ENCODE measurements around the gene CLTB.

The CLTB gene

GRCh38 chr5:176369934-176370711, 46.2 kb downstream of the CLTB start:
- TF ChIP-seq CTCF (IDR thresholded peaks at IDR 0.05; ENCODE audit: low read depth, low read length, missing control alignments) = no peak
- no peak for DNase-seq (ENCODE audit: extremely low read depth, low read depth)
- no peak overlapping the region for H3K4me3 ChIP-seq (replicated peaks; ENCODE audit: low read depth, low read length)

- no peak for DNase-seq (ENCODE audit: extremely low read depth, low read depth)
- H3K4me3 ChIP-seq (replicated peaks; ENCODE audit: low read depth, low read length) = no peak overlapping the region
- no peak for TF ChIP-seq CTCF (IDR thresholded peaks at IDR 0.05; ENCODE audit: low read depth, low read length, missing control alignments)
Measured at GRCh38 chr5:176368726-176369125, 47.6 kb downstream of the CLTB start.

DNA sequence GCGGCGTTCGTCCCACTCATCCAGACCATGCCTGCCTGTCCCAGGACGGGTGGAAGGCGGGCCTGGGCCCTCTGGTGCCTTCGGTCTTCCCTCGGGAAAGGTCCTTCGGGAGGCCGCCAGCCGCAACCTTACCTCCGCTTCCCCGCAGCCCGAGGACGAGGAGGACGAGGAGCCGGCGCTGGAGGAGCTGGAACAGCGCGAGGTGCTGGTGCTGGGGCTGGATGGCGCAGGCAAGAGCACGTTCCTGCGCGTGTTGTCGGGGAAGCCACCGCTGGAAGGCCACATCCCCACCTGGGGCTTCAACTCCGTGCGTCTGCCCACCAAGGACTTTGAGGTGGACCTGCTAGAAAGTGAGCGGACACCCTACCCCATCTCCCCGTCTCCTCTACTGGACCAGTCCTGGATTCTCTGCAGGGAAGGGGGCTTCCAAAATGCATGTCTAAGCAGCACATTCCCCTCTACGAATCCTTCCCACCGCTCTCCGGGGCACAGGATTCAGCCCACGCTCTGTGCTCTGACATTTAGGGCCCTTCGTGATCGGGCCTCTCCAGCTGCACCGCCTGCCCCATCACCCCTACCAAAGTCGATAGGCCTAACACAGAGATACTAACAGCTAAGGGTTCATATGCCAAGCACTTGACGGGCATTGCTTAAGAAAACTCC, 50.0 kb downstream of the CLTB start:
- H3K4me3 ChIP-seq (replicated peaks; ENCODE audit: low read depth, low read length) = peak overlapping the region; percentile 69
- no peak for TF ChIP-seq CTCF (IDR thresholded peaks at IDR 0.05; ENCODE audit: low read depth, low read length, missing control alignments)
- DNase-seq (ENCODE audit: extremely low read depth, low read depth) = no peak

DNA sequence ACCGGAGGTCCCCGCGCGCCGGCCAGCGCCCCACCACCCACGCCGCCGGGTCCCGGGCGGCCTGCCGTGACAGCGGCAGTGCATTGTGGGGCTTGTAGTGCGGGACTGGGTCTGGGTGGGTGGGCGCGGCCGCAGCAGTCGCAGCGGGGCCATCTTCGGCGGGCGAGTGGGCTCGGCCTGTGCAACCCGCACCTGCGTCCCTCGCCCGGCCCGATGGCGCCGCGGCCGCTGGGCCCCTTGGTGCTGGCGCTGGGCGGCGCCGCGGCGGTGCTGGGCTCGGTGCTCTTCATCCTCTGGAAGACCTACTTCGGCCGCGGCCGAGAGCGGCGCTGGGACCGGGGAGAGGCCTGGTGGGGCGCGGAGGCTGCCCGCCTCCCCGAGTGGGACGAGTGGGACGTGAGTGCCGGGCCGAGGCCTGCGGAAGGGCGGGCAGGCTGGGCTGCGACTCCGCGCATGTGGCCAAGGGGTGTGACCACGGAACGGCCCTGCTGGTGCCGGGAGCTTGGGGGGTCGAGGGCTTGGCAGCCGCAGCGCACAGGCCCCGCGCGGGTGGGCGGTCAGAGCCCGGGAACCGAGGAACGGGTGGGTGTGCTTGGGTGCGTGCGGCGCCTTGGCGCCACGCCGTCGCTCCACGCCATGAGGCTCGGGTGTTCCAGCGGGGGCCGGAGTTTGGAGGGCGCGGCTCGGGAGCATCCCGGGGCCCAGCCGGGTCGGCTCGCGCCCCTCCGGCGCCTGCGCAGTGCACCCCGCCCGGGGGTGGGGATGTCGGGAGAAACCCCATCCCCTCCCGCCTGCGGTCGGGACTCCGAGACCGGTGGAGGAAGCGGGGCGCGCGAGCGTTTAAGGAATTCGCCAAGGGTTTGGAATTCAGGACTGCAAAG, 50.7 kb downstream of the CLTB start, which contains the start of gene ARL10:
Gene ARL10, plus strand, starts transcription at position 137 of the 881 bp plus-strand sequence. Its CDS starts 77 bp downstream, at position 214.
- no peak for TF ChIP-seq CTCF (IDR thresholded peaks at IDR 0.05; ENCODE audit: low read depth, low read length, missing control alignments)
- H3K4me3 ChIP-seq (replicated peaks; ENCODE audit: low read depth, low read length) = peak within 1 kb of the TSS; percentile 69
- DNase-seq (ENCODE audit: extremely low read depth, low read depth) = no peak

GRCh38 chr5:176364765-176365350, 51.5 kb downstream of the CLTB start:
- TF ChIP-seq CTCF (IDR thresholded peaks at IDR 0.05; ENCODE audit: low read depth, low read length, missing control alignments) = no peak
- DNase-seq (ENCODE audit: extremely low read depth, low read depth) = no peak
- peak overlapping the region; percentile 69 for H3K4me3 ChIP-seq (replicated peaks; ENCODE audit: low read depth, low read length)

DNA sequence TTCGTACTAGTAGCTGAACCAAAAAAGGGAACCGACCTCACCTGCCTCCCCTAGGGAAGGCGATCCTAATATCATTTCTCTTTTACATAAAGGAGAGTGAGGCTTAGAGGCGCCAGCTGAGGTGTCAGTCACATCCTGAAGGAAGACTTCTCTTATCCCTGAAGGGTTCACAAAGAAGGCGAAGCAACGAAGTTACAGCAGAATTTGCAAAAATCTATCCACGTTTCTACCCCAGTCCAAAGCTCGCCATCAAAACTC, 54.2 kb downstream of the CLTB start:
- DNase-seq (ENCODE audit: extremely low read depth, low read depth) = no peak
- no peak for TF ChIP-seq CTCF (IDR thresholded peaks at IDR 0.05; ENCODE audit: low read depth, low read length, missing control alignments)

More for the DNA sequence above, 54.2 kb downstream of the CLTB start:
- H3K4me3 ChIP-seq (replicated peaks; ENCODE audit: low read depth, low read length) = peak overlapping the region; percentile 98

All from HFF-Myc (cell line).